ENCODE results near the gene OBI1. TPM values are rescaled to one million over a fixed set of nuclear protein-coding genes. Genes with fewer than 3 reads are reported as not detected.

OBI1 gene
- total and polyA plus RNA-seq, 8 donors, result 1.4 to 17.0 (median 6.6) TPM

- intact Hi-C loops (cut with DNase I; ENCODE audit: low total_unique reads), result no loop called here
- H3K9me3 ChIP-seq, result peaks cover 0 to 8% (median 2%) of the 10 kb centered on the region in 4 donors
- DNase-seq, result no peak
- H3K36me3 ChIP-seq, result no peaks in the 10 kb centered on the region
- no peaks in the 10 kb centered on the region for H3K4me1 ChIP-seq
- no peaks in the 10 kb centered on the region for H3K27me3 ChIP-seq
- no peak overlapping the region for H3K27ac ChIP-seq
- 4 to 30% (median 21%) methylated on average over 1 of the region's 1 CpG for WGBS, 5 donors
- no peak for TF ChIP-seq POLR2A (IDR thresholded peaks at IDR 0.05)
- TF ChIP-seq CTCF (IDR thresholded peaks at IDR 0.05), result no peak
- H3K4me3 ChIP-seq, result no peak overlapping the region
These were observed 20.4 kb upstream of the OBI1 start for GRCh38 chr13:78679329-78679728.

- intact Hi-C loops (cut with DNase I; ENCODE audit: low total_unique reads), result no loop called here
- no peaks in the 10 kb centered on the region for H3K4me1 ChIP-seq
- TF ChIP-seq POLR2A (IDR thresholded peaks at IDR 0.05) (no peak), CTCF (IDR thresholded peaks at IDR 0.05) (no peak), POLR2AphosphoS5 (IDR thresholded peaks at IDR 0.05) (no peak), EP300 (IDR thresholded peaks at IDR 0.05) (no peak)
- H3K36me3 ChIP-seq, result no peaks in the 10 kb centered on the region
- 52 to 66% (median 58%) methylated on average over 3 of the region's 3 CpGs for WGBS, 5 donors
- DNase-seq, result no peak
- H3K27me3 ChIP-seq, result peaks cover 0 to 14% (median 0%) of the 10 kb centered on the region in 3 donors
- H3K9me3 ChIP-seq, result no peaks in the 10 kb centered on the region
- no peak overlapping the region for H3K27ac ChIP-seq
- no peak overlapping the region for H3K4me3 ChIP-seq
These were observed 16.2 kb upstream of the OBI1 start for GRCh38 chr13:78675112-78675511.

- peaks cover 0 to 14% (median 0%) of the 10 kb centered on the region in 3 donors for H3K27me3 ChIP-seq
- H3K27ac ChIP-seq, result no peak overlapping the region
- no peak for DNase-seq
- no peaks in the 10 kb centered on the region for H3K4me1 ChIP-seq
- no peaks in the 10 kb centered on the region for H3K36me3 ChIP-seq
- no peak overlapping the region for H3K4me3 ChIP-seq
- 33 to 59% (median 54%) methylated on average over 1 of the region's 1 CpG for WGBS, 5 donors
- H3K9me3 ChIP-seq, result no peaks in the 10 kb centered on the region
- intact Hi-C loops (cut with DNase I; ENCODE audit: low total_unique reads), result no loop called here
- TF ChIP-seq POLR2A (IDR thresholded peaks at IDR 0.05) (no peak), CTCF (IDR thresholded peaks at IDR 0.05) (no peak), POLR2AphosphoS5 (IDR thresholded peaks at IDR 0.05) (no peak), EP300 (IDR thresholded peaks at IDR 0.05) (no peak)
These were observed 15.7 kb upstream of the OBI1 start for GRCh38 chr13:78674638-78675037.

- intact Hi-C loops (cut with DNase I; ENCODE audit: low total_unique reads), result no loop called here
- H3K27ac ChIP-seq, result no peak overlapping the region
- H3K9me3 ChIP-seq, result no peaks in the 10 kb centered on the region
- no peak overlapping the region for H3K4me3 ChIP-seq
- no peaks in the 10 kb centered on the region for H3K36me3 ChIP-seq
- DNase-seq, result no peak
- 66 to 96% (median 92%) methylated on average over 2 of the region's 2 CpGs for WGBS, 5 donors
- TF ChIP-seq POLR2A (IDR thresholded peaks at IDR 0.05), result no peak
- no peak for TF ChIP-seq CTCF (IDR thresholded peaks at IDR 0.05)
- no peak for TF ChIP-seq EP300 (IDR thresholded peaks at IDR 0.05)
- no peak for TF ChIP-seq POLR2AphosphoS5 (IDR thresholded peaks at IDR 0.05)
- peaks cover 0 to 8% (median 4%) of the 10 kb centered on the region in 3 donors for H3K27me3 ChIP-seq
- peaks cover 7 to 20% (median 16%) of the 10 kb centered on the region in 4 donors for H3K4me1 ChIP-seq
These were observed 3.5 kb upstream of the OBI1 start for GRCh38 chr13:78662467-78662866.
